Posterior cingulate gyrus (tissue), 11 donors: ENCODE results near the gene ATAT1.

Experiments used
- DNase-seq, 10 donors: peaks; one replicate each; pipeline versions ENCODE4 v3.0.0 to v3.0.0-alpha.2; 2020 to 2021; ENCODE audit warnings: mixed read lengths in 3 of 10
- intact Hi-C: fragments of 100-400 bp; cut with DNase I; formaldehyde crosslinking; loops from one replicate; pipeline ENCODE4 v1.15.1; 2023

Gene ATAT1

GRCh38 chr6:30679765-30680535 lies 53.3 kb downstream of the ATAT1 start:
- DNase-seq, result peak in 1 of 10 donors; percentile 30
- intact Hi-C loops, result loop anchor here (1.0 to 10.0 kb wide), 4 partner anchors 42 to 407 kb away; partner anchors contain the start of gene DDR1

GRCh38 chr6:30681766-30682142 lies 55.1 kb downstream of the ATAT1 start:
- peak in 1 of 10 donors; percentile 17 for DNase-seq
- intact Hi-C loops, result loop anchor here (5.0 kb wide), 1 partner anchor 339 kb away; no protein-coding TSS in a partner anchor

- peak in 7 of 10 donors; percentile 21 to 92 (median 44) for DNase-seq
- intact Hi-C loops, result loop anchor here (5.0 kb wide), 1 partner anchor 340 kb away; no protein-coding TSS in a partner anchor
Observed at GRCh38 chr6:30682143-30683117, 55.8 kb downstream of the ATAT1 start.

GRCh38 chr6:30683183-30683979 lies 56.7 kb downstream of the ATAT1 start:
- peak in 1 of 10 donors; percentile 75 for DNase-seq

GRCh38 chr6:30683980-30684338 lies 57.3 kb downstream of the ATAT1 start:
- no peak for DNase-seq
- intact Hi-C loops, result loop anchor here (5.0 kb wide), 1 partner anchor 342 kb away; no protein-coding TSS in a partner anchor

More at GRCh38 chr6:30683183-30683979, 56.7 kb downstream of the ATAT1 start:
- intact Hi-C loops, result loop anchor here (5.0 kb wide), 1 partner anchor 341 kb away; no protein-coding TSS in a partner anchor

GRCh38 chr6:30684386-30685156 lies 57.9 kb downstream of the ATAT1 start:
- intact Hi-C loops, result loop anchor here (5.0 kb wide), 1 partner anchor 342 kb away; no protein-coding TSS in a partner anchor
- peak in 1 of 10 donors; percentile 75 for DNase-seq

GRCh38 chr6:30685157-30686008 lies 58.7 kb downstream of the ATAT1 start:
- intact Hi-C loops, result no loop called here
- peak in 1 of 10 donors; percentile 81 for DNase-seq

- intact Hi-C loops, result no loop called here
- DNase-seq, result peak in 7 of 10 donors; percentile 32 to 92 (median 43)
Observed at GRCh38 chr6:30686009-30686907, 59.6 kb downstream of the ATAT1 start, which contains the start of gene PPP1R18. PPP1R18 (minus strand) TSS chr6:30686645; CDS start chr6:30686018, 627 bp downstream.

- intact Hi-C loops, result no loop called here
- DNase-seq, result peak; percentile 47 to 96 (median 70)
Observed at GRCh38 chr6:30686908-30687658, 60.4 kb downstream of the ATAT1 start.

GRCh38 chr6:30687659-30688431 lies 61.2 kb downstream of the ATAT1 start:
- intact Hi-C loops, result no loop called here
- DNase-seq, result peak in 4 of 10 donors; percentile 28 to 89 (median 63)

GRCh38 chr6:30688569-30688968 lies 61.9 kb downstream of the ATAT1 start:
- DNase-seq, result peak in 2 of 10 donors; percentile 53 to 62
- intact Hi-C loops, result no loop called here

GRCh38 chr6:30689022-30689865 lies 62.6 kb downstream of the ATAT1 start:
- DNase-seq, result peak in 1 of 10 donors; percentile 43
- intact Hi-C loops, result no loop called here

GRCh38 chr6:30689985-30690384 lies 63.3 kb downstream of the ATAT1 start:
- intact Hi-C loops, result no loop called here
- DNase-seq, result peak in 1 of 10 donors; percentile 48

- intact Hi-C loops, result no loop called here
- peak; percentile 61 to 97 (median 75) for DNase-seq
Observed at GRCh38 chr6:30690403-30691207, 63.9 kb downstream of the ATAT1 start, which contains the start of gene NRM. NRM (minus strand) TSS chr6:30690984; CDS start chr6:30690974, 10 bp downstream.
